T-helper 1 cell (primary cell): Measurements from ENCODE around the gene TMEM205.
"Not testable (repeated sequence)": the region's sequence is repeated elsewhere in the genome, so short reads cannot be mapped to it uniquely, and the experiment has no call there.

Experiments used
- DNase-seq, 5 donors: peaks; one replicate each; pipeline ENCODE4 v3.0.0-alpha.2; 2012 to 2020

Gene TMEM205

DNA sequence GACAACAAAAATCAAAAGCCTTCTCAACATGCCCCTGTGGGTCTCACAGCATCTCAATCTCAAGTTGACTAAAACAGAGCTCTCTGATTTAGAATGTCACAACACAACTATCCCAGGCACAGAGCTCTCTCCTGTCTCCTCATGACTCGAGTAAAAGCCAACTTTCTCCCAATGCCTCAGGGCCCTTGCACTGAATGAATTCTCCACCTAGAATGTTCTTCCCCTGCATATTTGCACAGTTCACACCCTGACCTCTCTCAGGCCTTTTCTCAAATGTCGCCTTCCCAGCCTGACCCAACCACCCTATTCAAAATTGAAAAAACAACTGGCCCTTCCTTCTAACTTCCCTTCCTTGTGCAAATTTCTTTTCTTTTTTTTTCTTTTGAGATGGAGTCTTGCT lies 24.7 kb upstream of the TMEM205 start:
- DNase-seq = no peak

DNA sequence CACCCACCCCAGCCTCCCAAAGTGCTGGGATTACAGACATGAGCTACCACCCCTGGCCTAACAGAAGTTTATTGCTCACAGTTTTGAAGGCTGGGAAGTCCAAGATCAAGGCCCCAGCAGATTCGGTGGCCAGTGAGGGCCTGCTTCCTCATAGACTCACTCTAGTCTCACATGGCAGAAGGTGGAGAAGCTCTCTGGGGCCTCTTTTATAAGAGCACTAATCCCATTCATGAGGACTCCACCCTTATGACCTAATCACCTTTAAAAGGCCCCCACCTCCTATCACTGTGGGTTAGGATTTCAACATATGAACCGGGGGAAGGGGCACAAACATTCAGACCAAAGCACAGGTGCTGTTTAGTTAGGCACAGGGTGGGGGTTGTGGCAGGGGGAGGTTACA lies 21.5 kb upstream of the TMEM205 start:
- no peak for DNase-seq

DNA sequence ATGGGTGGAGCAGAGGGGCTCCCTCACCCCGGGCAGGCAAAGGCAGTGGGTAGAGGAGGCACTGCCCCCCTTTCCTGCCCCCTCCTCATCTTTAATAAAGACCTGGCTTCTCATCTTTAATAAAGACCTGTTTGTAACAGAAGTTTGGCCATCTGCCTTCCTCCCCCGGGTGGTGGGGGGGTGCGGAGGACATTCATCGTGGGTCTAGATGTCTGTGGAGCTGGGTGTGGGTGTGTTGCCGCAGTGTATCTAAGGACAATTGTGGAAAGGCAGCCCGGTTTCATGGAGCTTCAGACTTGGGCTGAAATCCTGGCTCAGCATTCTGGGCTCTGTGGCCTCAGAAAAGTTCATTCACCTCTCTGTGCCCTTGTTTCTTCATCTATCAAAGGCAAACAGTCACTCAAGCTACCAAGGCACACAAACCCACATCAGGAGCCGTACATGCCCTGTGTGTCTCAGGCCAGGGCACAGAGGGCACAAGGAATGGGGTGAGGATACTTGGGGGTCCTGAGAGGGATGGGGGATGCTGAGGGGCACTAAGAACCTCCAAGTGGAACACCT lies 19.6 kb upstream of the TMEM205 start:
- DNase-seq = no peak

DNA sequence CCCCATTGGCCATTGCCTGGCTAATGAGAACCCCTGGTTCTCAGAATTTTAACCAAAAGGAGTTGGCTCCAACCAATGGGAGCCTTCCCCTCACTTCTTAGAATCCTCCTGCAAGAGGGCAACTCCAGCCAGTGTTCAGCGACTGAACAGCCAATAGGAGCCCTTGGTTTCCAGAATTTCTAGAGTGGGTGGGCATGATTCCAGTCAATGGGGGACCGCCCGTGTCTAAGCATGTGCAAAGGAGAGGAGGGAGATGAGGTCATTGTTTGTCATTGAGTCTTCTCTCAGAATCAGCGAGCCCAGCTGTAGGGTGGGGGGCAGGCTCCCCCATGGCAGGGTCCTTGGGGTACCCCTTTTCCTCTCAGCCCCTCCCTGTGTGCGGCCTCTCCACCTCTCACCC lies 18.9 kb upstream of the TMEM205 start:
- no peak for DNase-seq

DNA sequence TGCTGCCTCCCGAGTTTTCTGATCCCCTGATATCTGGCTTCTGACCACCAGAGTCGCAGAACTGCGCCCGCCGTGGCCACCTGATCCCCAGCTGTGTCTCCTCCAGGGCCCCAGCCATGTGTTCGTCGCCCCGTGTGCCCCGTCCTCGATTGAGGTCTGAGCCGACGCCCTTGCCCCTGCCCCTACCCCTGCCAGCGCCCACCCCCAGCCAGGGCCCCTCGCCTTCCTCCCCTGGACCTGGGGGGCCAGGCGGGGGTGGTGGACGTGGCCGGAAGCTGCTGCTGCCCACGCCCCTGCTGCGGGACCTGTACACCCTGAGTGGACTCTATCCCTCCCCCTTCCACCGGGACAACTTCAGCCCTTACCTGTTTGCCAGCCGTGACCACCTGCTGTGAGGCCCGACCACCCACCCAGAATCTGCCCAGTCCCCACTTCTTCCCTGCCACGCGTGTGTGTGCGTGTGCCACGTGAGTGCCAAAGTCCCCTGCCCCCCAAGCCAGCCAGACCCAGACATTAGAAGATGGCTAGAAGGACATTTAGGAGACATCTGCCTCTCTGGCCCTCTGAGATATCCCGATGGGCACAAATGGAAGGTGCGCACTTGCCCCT lies 18.3 kb upstream of the TMEM205 start:
- no peak for DNase-seq

DNA sequence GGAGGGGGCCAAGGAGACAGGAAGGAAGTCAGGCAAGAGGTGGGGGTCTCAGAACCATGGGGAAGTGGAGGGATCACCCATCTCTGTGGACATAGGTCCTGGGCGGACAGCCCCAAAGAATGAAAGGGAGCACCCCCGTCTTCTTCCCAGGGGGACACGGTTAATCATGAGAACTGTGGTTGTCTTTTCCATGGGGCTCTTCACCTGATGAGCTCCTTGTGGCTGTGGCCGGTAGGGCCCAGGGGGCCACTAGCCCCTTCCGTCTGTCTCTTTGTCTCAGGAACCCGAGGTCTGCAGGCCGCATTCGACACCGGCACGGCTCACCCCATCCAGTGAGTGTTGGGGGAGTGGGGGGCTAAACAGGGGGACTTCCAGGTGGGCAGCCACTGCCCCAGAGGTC lies 17.8 kb upstream of the TMEM205 start:
- no peak for DNase-seq

DNA sequence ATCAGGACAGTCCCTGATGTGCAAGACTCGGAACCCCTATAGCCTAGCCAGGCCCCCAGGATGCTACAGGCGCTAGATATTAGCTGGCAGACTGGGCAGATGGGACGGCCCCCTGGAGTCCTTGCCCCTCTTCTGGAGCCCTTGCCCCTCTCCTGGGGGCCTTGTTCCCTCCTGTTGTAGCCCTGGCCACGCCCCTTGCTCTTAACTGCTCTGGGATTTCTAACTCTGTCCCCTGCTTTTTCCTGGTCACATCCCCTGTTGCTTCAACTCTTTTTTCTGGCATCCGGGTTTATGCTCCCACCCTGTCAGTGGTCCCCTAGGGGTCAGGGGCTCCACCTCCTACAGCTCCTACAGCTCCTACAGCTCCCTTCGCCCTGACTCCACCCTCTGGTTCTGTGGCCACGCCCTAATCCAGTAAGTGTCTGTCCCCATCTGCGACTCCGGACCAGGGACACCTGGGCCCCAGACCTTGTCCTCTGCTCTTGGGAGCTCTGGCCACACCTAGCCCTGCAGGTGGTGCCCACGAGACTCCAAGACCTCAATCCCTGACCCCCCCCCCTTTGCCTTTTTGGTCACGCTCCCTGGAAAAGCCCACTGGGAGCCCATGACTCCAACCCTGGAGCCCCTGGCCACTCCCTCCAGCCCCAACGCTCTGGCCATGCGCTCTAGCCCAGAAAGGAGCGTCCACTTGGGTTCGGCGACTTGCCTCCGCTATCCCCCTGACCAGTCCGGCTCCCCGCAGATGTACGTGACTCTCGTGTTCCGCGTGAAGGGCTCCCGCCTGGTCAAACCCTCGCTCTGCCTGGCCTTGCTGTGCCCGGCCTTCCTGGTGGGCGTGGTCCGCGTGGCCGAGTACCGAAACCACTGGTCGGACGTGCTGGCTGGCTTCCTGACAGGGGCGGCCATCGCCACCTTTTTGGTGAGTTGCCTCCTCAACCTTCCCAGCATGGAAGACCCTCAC lies 16.0 kb upstream of the TMEM205 start:
- DNase-seq = no peak

DNA sequence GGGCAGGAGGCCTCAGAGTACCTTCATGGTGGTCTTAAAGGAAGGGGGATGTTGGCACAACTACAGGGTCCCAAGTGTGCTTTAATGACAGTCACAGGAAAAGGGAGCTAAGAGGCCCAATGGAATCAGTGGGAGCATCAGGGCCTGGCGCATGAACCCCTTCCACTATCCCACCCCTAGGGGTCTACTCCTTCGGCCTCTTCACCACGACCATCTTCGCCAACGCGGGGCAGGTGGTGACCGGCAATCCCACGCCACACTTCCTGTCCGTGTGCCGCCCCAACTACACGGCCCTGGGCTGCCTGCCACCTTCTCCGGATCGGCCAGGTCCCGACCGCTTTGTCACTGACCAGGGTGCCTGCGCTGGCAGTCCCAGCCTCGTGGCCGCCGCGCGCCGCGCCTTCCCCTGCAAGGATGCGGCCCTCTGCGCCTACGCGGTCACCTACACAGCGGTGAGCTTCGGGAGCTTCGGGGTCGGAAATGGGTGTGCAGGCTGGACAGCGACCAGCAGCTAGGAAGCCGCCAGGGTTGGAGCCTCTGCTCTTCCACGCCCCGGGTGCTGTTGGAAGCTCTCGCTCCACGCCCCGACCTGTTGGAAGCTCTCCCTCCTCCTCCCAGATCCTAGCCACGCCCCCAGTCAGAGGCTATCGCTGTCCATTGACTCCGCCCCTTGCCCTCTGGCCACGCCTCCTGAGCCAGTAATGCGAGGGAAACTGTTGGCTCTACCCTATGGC lies 15.1 kb upstream of the TMEM205 start:
- DNase-seq = no peak

DNA sequence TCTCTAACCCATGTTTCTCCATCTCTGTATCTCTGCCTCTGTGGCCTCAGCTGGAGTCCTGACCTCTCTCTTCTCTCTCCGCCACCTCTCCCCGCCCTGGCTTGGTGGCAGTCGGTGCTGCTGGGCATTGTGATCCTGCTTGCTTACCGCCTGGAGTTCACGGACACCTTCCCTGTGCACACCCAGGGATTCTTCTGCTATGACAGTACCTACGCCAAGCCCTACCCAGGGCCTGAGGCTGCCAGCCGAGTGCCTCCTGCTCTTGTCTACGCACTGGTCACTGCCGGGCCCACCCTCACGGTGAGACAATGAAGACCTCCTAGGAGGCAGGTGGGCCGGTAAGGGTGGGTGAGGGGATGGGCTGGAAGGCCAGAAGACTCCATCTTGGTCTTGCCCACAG lies 13.4 kb upstream of the TMEM205 start:
- no peak for DNase-seq

DNA sequence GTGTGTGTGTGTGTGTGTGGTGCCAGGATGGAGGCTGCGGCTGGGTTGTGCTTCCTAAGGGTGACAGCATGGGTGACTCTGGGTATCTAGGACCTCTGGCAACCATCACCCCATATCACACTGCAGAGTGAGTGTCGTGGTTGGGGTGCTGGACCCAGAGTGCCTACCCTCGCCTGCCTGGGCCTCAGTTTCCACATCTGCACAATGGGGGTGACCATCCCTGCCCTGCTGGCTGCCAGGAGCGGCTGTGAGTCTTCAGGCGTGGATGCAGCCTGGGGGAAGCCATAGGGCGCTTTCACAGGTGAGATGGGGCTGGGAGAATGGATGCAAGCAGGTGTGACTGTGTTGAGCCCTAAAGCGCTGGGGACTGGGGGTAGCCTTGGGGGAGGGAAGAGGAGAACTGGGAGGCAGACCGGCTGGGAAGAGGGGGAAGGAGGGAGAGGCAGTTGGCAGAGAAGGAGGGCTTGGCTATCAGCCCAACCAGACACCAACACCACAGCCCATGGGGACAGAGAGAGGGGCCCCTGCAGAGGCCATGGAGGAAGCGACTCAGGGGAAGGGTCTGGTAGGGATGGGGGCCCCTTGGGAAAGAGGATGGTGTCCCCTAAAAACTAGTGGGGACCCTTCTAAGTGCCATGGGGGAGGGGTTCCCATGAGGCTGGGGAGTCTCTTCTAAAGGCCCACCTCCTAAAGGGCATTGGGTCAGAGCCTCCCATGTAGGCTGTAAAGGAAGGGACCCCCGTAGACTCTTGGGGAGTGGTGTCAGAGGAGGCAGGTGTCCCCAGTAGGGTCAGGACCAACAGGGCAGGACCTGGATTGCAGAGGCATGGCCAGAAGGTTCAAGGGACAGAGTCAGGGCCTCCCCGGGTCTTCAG lies 10.8 kb upstream of the TMEM205 start:
- no peak for DNase-seq

DNA sequence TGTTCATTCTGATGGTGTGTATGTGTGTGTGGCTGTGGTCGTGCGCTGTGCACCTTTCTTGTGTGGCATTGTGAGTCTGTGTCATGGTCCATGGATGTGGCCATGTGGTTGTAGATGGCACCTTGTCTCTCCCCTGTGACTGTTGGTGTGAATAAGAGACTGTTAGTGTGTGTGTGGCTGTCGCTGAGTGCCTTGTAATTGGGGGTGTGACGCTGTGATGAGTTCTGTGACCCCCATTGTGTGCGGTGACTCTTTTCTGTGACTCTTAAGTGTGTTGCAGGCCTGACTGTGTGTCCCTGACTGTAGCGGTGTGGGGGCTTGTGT lies 10.0 kb upstream of the TMEM205 start:
- DNase-seq = no peak

DNA sequence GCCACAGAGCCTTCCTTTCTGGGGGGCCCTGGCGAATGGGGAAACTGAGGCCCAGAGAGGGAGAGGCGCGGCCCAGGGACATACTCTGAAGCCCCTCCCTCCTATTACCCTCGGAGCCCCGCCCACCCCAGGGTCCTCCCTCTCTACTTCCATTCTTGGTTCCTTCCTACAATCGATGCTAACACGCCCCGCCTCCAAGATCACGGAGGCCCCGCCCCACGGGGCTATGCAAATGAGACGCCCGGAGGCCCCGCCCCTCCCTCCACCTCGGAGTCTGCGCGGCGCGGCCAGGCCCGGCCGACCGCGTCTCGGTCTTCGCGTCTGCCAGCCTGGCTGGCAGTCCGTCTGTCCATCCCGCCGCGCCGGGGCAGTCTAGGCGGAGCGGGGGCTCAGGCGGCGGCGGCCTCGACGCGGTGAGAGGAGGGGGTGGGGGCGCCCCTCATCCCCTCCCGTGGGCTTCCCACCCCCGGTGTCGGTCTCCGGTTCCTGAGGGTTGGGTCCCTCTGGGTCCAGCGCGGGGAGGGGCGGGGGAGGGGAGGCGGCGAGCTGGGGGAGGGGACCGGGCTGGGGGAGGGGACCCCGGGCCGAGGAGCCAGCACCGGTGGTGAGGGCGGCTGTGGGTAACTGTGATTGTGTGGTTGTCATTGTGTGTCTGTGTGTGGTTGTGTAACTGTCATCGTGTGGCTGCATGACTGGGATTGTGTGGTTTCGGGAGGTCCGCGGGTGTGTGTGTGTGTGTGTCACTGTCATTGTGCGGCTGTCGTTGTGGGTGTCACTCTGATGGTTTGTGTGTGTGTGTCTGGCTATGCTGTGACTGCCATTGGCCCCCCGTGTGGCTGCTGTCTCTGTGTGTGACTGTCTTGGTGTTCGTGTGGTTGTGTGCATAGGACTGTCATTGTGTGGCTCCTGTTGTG lies 9.3 kb upstream of the TMEM205 start, which contains the start of gene PLPPR2:
Gene PLPPR2 (plus strand): TSS at position 273 of the 914 bp plus-strand sequence. CDS start 2,242 bp downstream, outside the sequence.
- peak; percentile 73 to 85 (median 83) for DNase-seq

DNA sequence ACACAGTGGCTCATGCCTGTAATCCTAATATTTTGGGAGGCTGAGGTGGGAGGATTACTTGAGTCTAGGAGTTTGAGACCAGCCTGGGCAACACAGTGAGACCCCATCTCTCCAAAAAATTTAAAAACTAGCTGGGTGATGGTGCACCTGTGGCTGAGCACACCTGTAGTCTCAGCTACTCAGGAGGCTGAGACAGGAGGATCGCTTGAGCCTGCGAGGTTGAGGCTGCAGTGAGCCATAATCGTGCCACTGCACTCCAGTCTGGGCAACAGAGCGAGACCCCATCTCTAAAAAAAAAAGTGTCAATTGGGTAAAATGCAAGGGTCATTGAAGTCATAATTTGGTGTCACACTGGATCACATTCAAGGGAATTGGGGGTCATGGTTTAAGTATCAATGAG lies 8.0 kb upstream of the TMEM205 start:
- not testable (repeated sequence) for DNase-seq

DNA sequence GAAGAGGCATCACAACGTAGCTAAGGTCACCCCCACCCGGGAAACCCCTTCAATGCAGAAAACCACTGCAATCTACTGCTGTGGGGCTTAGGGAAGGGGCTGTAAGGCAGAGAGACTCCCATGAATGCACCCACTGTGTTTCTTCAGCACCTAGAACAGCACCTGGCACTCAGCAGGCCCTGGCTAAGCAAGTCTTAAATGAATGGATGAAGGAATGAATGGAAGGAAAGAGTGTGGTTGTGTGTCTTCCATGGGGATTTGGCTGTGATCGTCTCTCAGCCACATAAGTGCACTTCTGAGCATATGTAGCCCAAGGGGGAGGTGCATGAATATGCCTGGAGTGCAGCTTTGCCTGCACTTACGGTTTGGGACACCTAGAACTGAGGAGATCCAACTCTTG lies 3.1 kb upstream of the TMEM205 start:
- DNase-seq = no peak

DNA sequence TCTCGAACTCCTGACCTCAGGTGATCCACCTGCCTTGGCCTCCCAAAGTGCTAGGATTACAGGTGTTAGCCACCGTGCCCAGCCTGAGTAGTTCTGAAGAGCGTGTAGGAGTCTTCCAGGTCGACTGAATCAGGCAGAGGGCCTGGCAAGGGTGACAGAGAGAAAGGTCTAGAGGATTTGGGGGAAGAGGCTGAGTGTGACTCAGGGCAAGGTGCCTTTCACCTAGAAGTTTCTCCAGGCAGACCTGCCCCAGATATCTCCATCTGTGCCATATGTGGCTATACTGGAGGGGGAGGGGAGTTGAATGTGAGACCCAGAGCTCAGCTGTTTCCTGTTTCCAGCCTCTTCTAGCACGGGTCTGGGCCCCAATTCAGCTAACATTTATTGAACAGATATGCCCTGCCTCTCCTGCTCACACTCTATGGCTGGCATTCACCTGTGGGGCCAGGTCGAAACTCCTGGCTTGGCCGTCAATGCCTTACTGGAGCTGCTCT lies 1.5 kb upstream of the TMEM205 start:
- no peak for DNase-seq

DNA sequence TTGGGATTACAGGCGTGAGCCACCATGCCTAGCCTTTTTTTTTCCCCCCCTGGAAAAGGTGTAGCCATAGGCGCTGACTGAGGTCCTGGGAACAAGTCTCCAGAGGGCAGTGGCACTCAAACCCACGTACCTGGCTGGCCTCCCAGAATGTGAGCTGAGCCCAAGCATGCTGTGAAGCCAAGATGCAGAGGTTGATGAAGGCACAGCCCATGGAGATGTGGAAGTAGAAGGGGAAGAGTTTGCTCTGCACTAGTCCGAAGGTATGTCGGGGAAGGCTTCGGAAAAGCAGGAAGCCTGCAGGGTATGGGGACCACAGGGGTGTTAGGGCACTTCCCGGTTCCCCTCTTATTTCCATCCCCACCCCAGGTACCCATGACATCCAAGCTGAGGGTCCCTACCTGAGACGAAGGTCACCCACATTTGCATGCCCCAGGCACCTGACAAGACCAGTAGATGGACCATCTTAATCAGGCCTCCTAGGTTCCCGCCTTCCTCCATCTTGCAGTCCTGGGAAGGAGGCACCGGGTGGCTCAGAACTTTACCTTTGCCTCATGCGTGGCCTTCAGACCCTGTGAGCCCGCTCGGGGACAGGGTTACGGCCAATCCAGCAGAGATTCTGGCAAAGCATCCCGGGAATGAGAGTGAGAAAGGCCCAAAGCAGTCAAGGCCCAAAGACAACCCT lies 805 bp downstream of the TMEM205 start:
- DNase-seq = no peak

DNA sequence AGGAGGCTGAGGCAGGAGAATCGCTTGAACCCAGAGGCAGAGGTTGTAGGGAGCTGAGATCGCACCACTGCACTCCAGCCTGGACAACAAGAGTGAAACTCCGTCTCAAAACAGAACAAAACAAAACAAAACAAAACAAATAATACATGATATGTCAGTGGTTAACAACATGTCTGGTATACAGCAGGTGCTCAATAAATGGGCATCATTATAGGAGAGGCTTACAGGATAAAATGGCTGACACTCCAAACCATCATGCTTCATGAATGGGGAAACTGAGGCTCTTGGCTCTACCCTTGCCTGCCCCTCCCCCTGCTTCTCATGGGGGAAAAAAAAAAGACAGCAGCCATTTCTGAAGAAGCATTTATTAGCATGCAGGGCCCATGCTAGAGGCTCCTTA lies 3.6 kb downstream of the TMEM205 start:
- DNase-seq = no peak

DNA sequence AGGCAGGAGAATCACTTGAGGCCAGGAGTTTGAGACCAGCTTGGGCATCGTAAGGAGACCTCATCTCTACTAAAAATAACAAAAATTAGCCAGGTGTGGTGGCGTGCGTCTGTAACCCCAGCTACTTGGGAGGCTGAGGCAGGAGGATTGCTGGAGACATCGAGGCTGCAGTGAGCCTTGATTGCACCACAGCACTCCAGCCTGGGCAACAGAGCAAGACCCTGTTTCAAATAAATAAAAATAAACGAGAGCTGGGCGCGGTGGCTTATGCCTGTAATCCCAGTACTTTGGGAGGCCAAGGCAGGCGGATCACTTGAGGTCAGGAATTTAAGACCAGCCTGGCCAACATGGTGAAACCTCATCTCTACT lies 6.0 kb downstream of the TMEM205 start:
- not testable (repeated sequence) for DNase-seq

DNA sequence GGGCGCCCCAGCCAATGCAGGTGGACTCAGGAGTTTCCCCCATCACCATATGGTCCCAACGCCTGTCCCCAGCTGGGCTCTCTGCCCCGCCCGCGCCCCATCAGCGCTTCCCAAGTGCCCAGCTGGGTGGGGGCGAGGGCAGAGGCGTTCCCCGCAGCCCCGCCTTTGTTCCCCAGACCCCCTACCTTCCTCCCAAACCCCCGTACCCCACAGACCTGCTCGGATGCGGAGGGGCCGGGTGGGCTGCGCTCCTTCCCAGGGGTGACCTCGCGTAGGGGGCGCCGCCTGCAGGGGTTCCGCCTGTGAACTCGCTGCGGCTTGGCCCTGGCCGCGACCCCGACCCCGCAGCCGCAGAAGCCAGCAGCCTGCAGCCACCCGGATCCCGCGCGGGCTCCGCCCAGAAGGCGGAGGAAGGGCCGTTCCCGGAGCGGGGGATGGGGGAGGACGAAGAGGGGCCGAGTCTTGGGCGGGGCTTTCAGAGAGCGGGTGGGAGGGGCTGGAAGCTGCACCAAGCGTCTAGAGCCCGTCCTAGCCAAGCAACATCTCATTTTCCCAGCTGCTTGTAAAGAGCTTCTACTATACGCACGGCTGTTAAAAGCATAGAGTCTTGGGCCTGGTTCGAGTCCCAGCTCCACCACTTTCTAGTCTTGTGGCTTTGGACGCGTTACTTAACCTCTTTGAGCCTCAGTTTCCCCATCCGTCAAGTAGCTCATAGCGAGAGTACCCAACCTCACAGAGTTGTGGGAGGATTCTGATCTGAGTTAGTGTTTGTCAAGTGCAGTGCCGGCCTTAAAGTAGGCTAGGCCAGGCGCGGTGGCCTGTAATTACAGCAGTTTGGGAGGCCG lies 6.6 kb downstream of the TMEM205 start, which contains the start of gene RAB3D:
Gene RAB3D (minus strand): TSS at position 404 of the 845 bp plus-strand sequence. CDS start 2,258 bp downstream, outside the sequence.
- DNase-seq = peak; percentile 52 to 86 (median 65)
